Neural cell (in vitro differentiated cells): ENCODE measurements around the gene MRPL37. TPM values are rescaled to one million over a fixed set of nuclear protein-coding genes. Genes with fewer than 3 reads are reported as not detected.

ENCODE experiments used
- H2AFZ ChIP-seq: fragments of 200-600, 300-800 bp; sonication (generic), shearing (Covaris generic); 2 replicates; pipeline ENCODE4 v1.6.0; 2014; ENCODE audit warnings: low read depth, mild to moderate bottlenecking, antibody characterized with exemption, low read length, moderate library complexity
- H3F3A ChIP-seq: fragments of 200-600 bp; shearing (Covaris generic); 2 replicates; pipeline ENCODE4 v1.6.1; 2016; ENCODE audit warnings: mild to moderate bottlenecking, moderate library complexity, mixed read lengths, antibody characterized with exemption, low read length; ENCODE audit not compliant: insufficient read depth, poor library complexity, severe bottlenecking
- H3K27ac ChIP-seq: fragments of 200-600, 300-800 bp; sonication (generic), shearing (Covaris generic); 2 replicates; pipeline ENCODE4 v1.5.1; 2014; ENCODE audit warnings: mild to moderate bottlenecking, low read length, moderate library complexity
- H3K27me3 ChIP-seq: fragments of 300-800, 200-600 bp; sonication (generic), shearing (Covaris generic); 2 replicates; pipeline ENCODE4 v1.6.0; 2014; ENCODE audit warnings: mild to moderate bottlenecking, low read depth, low read length, moderate library complexity; ENCODE audit not compliant: insufficient read depth
- H3K36me3 ChIP-seq: fragments of 300-800, 200-600 bp; sonication (generic), shearing (Covaris generic); 2 replicates; pipeline ENCODE4 v1.5.1; 2014; ENCODE audit warnings: mild to moderate bottlenecking, antibody characterized with exemption, low read length, moderate library complexity; ENCODE audit not compliant: insufficient read depth
- H3K4me2 ChIP-seq: fragments of 300-800, 200-600 bp; sonication (generic), shearing (Covaris generic); 2 replicates; pipeline ENCODE4 v1.6.0; 2014; ENCODE audit warnings: mild to moderate bottlenecking, low read length
- H3K4me3 ChIP-seq: fragments of 300-800, 200-600 bp; sonication (generic), shearing (Covaris generic); 2 replicates; pipeline ENCODE4 v1.5.1; 2014; ENCODE audit warnings: mild to moderate bottlenecking, low read length, moderate library complexity
- H3K79me2 ChIP-seq: fragments of 200-600 bp; shearing (Covaris generic); replicated peaks from 2 replicates; pipeline ENCODE4 v1.6.0; 2014; ENCODE audit warnings: mild to moderate bottlenecking, low read length, moderate library complexity; ENCODE audit not compliant: insufficient read depth
- H3K9ac ChIP-seq: fragments of 300-800, 200-600 bp; sonication (generic), shearing (Covaris generic); 2 replicates; pipeline ENCODE4 v1.6.1; 2016; ENCODE audit warnings: mild to moderate bottlenecking, low read length, mixed read lengths
- H3K9me2 ChIP-seq: fragments of 200-600 bp; shearing (Covaris generic); 2 replicates; pipeline ENCODE4 v1.6.1; 2016; ENCODE audit warnings: mild to moderate bottlenecking, low read length, mixed read lengths; ENCODE audit not compliant: insufficient read depth
- H3K9me3 ChIP-seq: fragments of 200-600, 300-800 bp; sonication (generic), shearing (Covaris generic); 2 replicates; pipeline ENCODE4 v1.6.1; 2016; ENCODE audit warnings: mild to moderate bottlenecking, mixed run types, low read length, moderate library complexity, mixed read lengths
- H4K20me1 ChIP-seq: fragments of 200-600 bp; shearing (Covaris generic); 2 replicates; pipeline ENCODE4 v1.6.1; 2016; ENCODE audit warnings: mild to moderate bottlenecking, mixed run types; ENCODE audit not compliant: insufficient read depth
- CTCF ChIP-seq: fragments of 450-650 bp; IDR thresholded peaks from 2 replicates; pipeline ENCODE4 v1.5.1; 2014; ENCODE audit warnings: antibody characterized with exemption, mild to moderate bottlenecking, moderate library complexity; ENCODE audit not compliant: poor library complexity, severe bottlenecking
- EP300 ChIP-seq: fragments of 450-650 bp; conservative IDR thresholded peaks from 2 replicates; pipeline ENCODE4 v1.6.1; 2014; ENCODE audit warnings: antibody characterized with exemption, mild to moderate bottlenecking, moderate library complexity; ENCODE audit not compliant: poor library complexity, severe bottlenecking
- EZH2 ChIP-seq: fragments of 200-600, 300-800 bp; shearing (Covaris generic), sonication (generic); IDR thresholded peaks from 2 replicates; pipeline ENCODE4 v1.6.1; 2014; ENCODE audit warnings: antibody characterized with exemption, low read length, borderline replicate concordance, mild to moderate bottlenecking; ENCODE audit not compliant: insufficient read depth, poor library complexity, severe bottlenecking
- MXI1 ChIP-seq: fragments of 450-650 bp; conservative IDR thresholded peaks from 2 replicates; pipeline ENCODE4 v1.6.1; 2014; ENCODE audit warnings: antibody characterized with exemption, mild to moderate bottlenecking; ENCODE audit not compliant: poor library complexity, severe bottlenecking
- POLR2AphosphoS5 ChIP-seq: IDR thresholded peaks from 2 replicates; pipeline ENCODE4 v1.6.1; 2012
- RAD21 ChIP-seq: fragments of 450-650 bp; conservative IDR thresholded peaks from 2 replicates; pipeline ENCODE4 v1.6.1; 2014; ENCODE audit warnings: antibody characterized with exemption, mild to moderate bottlenecking, moderate library complexity
- REST ChIP-seq: IDR thresholded peaks from 2 replicates; pipeline ENCODE4 v1.6.1; 2012; ENCODE audit warnings: borderline replicate concordance
- SMC3 ChIP-seq: fragments of 450-650 bp; conservative IDR thresholded peaks from 2 replicates; pipeline ENCODE4 v1.6.1; 2014; ENCODE audit warnings: antibody characterized with exemption, mild to moderate bottlenecking, moderate library complexity; ENCODE audit not compliant: poor library complexity
- TAF1 ChIP-seq: IDR thresholded peaks from 2 replicates; pipeline ENCODE4 v1.6.1; 2012; ENCODE audit warnings: low read depth
- polyA plus RNA-seq: library from polyadenylated mRNA; depleted of rRNA; stranded (reverse); fragments of >200 nt; gene quantifications from 2 replicates; pipeline ENCODE4 v1.2.3, GENCODE V29; 2014

The MRPL37 gene
- polyA plus RNA-seq, 1 donor from 2014 or later: 24.3 TPM

GRCh38 chr1:54234284-54234683, 34.3 kb downstream of the MRPL37 start:
- H3K79me2 ChIP-seq: no peaks in the 10 kb centered on the region
- no peak overlapping the region for H3K4me3 ChIP-seq
- H3K9me3 ChIP-seq: no peaks in the 10 kb centered on the region
- H3K27me3 ChIP-seq: no peaks in the 10 kb centered on the region
- no peaks in the 10 kb centered on the region for H3K9me2 ChIP-seq
- H3K27ac ChIP-seq: no peak overlapping the region
- H4K20me1 ChIP-seq: no peaks in the 10 kb centered on the region
- no peak overlapping the region for H2AFZ ChIP-seq
- H3K4me2 ChIP-seq: no peak overlapping the region
- no peak overlapping the region for H3K9ac ChIP-seq
- TF ChIP-seq TAF1 (no peak), RAD21 (no peak), MXI1 (no peak), REST (no peak), SMC3 (no peak), CTCF (no peak)
- no peaks in the 10 kb centered on the region for H3F3A ChIP-seq
- H3K36me3 ChIP-seq: peaks cover 17% of the 10 kb centered on the region

GRCh38 chr1:54237586-54237985, 37.6 kb downstream of the MRPL37 start:
- no peak overlapping the region for H3K4me2 ChIP-seq
- no peaks in the 10 kb centered on the region for H3K79me2 ChIP-seq
- peaks cover 11% of the 10 kb centered on the region for H3K36me3 ChIP-seq
- no peak overlapping the region for H3K27ac ChIP-seq
- no peaks in the 10 kb centered on the region for H4K20me1 ChIP-seq
- no peak overlapping the region for H3K4me3 ChIP-seq
- no peaks in the 10 kb centered on the region for H3F3A ChIP-seq
- no peak overlapping the region for H3K9ac ChIP-seq
- no peaks in the 10 kb centered on the region for H3K9me2 ChIP-seq
- H3K9me3 ChIP-seq: no peaks in the 10 kb centered on the region
- TF ChIP-seq CTCF: no peak
- TF ChIP-seq TAF1: no peak
- TF ChIP-seq SMC3: no peak
- no peak for TF ChIP-seq REST
- no peak for TF ChIP-seq RAD21
- no peak for TF ChIP-seq EZH2
- TF ChIP-seq POLR2AphosphoS5: no peak
- no peak for TF ChIP-seq EP300
- no peak for TF ChIP-seq MXI1
- H2AFZ ChIP-seq: no peak overlapping the region
- H3K27me3 ChIP-seq: no peaks in the 10 kb centered on the region
